ENCODE measurements around the gene TMEM163.

Gene TMEM163

DNA sequence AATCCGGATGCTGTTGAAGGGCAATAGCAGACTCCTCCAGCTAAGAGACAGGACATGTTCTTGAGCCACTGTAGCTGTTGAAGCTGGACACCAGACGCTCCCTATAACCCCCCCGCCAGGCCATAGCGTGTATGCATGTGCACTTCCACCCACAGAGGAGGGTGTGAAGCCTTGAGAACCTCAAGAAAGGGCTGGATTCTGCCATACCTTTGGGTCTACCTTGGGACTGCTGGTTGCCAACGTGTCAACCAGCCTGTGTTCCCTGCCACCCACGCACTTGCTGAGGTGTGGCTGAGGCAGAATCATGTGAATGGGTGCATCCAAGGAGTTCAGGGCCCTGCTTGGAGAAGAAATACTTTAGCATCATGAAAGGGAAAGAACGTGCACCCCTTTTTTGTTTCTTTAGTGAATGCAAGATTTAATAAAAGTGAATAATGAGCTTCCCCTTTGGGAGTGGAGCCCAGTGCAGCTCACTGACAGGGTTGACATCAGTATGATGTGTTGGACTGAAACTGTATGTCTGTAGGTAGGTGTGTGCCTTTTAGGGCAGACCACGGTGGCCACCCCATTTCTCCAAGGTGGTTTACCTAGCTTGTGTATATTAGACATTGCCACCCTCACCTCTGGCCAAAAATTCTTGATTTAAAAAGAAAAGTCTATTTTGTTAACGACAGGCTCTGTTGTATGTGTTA, 266.6 kb downstream of the TMEM163 start:
- DNase-seq, result no peak

DNA sequence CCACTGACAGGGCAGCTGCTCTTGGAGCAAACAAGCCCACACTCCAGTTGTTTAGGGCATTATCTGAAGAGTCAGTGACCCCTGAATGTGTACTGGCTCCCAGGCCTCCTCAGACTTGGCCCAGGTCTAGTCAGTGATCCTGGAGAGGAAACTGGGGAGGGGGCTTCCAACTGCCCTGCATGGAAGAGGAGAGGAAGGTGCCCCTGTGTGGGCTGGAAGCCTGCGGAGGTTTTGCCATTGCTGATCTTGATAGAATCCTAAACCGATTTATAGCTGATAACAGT, 267.5 kb downstream of the TMEM163 start:
- no peak for DNase-seq

DNA sequence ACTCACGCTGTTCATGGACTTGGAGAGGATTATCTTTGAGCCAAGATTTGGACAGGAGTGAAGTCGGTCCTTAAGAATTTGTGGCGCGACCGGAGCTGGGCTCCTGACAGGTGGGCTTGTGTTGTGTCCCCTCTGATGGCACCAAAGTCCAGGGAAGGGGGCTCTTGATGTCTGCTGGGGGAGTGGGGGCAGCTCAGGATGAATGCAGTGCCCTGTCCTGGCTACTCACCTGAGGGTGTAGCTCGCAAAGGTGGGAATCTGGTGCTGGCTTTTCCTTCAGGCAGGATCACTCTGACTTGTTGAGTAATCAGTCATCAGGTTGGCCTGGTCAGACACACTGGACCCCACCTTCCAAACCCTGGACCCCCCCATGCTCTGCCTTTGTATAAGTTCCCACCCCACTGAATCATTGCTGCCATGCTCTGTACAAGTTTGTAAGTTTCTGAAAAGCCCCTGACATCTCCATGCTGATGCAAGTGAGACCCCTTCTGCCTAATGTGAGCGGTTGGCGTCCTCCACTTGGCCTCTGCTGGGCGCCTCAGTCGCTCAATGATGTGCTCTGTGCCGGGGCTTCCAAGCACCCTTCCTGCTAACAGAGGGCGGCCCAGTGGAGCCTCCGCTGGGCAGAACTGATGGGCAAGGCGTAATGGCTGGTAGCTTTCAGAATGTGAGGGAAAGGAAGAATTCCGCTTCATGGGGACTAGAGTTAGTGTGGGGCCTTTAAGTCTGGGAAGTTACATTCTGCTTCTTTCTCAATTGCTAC, 268.9 kb downstream of the TMEM163 start:
- DNase-seq, result no peak

- no peak for DNase-seq
Observed at GRCh38 chr2:134449157-134449556, 269.6 kb downstream of the TMEM163 start.

GRCh38 chr2:134448650-134449049, 270.1 kb downstream of the TMEM163 start:
- no peak for DNase-seq

- DNase-seq, result no peak
Observed at GRCh38 chr2:134447669-134448068, 271.1 kb downstream of the TMEM163 start.

DNA sequence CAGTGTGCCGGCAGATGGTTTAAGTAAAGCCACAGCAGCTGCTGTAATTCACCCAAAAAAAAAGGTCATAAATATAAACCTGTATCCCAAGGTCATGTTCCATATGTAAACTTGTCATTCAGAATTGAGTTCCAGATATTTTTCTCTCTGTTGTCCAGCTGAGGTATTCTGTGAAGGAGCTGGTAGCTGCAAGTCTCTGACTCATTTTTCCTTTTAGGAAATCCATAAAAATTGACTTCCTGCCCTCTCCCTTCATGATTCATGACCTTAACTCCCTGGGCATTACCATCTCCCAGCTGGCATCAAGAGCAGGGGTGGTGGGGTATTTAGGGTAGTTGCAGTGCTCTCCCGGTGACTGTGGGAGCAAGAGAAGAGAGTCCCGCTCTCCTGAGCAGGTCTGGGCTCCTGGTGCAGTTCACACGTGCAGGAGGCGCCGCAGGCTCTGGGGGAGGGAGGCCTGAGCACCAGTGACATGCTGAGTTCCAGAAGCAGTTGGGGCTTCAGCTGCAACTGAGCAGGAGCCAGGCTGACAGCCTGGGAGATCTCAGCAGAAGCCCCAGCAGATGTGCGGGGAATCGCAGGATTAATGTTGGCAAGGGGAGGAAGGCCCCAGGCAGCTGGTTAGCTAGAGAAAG, 272.3 kb downstream of the TMEM163 start:
- no peak for DNase-seq

- DNase-seq, result no peak
Observed at GRCh38 chr2:134445985-134446382, 272.8 kb downstream of the TMEM163 start.

DNA sequence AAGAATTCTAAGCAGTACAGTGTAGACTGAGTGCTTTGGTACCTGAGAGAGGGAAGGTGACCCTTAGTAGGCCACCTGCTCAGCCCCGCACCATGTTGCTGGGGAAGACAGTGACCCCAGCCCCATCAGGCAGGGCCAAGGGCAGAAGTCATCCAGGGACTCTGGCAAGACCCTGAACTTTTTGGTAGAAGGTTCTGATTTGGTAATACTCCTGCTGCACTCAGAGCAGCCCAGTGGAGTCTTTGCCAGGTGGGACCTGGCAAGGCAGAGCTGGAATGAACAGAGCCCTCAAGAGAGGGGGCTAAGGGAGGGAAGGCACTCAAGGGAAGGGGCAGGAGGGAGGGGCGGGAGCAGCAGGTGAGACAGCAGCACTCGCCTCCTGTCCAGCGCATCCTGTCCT, 273.7 kb downstream of the TMEM163 start:
- no peak for DNase-seq

GRCh38 chr2:134443814-134444480, 274.9 kb downstream of the TMEM163 start:
- no peak for DNase-seq

DNA sequence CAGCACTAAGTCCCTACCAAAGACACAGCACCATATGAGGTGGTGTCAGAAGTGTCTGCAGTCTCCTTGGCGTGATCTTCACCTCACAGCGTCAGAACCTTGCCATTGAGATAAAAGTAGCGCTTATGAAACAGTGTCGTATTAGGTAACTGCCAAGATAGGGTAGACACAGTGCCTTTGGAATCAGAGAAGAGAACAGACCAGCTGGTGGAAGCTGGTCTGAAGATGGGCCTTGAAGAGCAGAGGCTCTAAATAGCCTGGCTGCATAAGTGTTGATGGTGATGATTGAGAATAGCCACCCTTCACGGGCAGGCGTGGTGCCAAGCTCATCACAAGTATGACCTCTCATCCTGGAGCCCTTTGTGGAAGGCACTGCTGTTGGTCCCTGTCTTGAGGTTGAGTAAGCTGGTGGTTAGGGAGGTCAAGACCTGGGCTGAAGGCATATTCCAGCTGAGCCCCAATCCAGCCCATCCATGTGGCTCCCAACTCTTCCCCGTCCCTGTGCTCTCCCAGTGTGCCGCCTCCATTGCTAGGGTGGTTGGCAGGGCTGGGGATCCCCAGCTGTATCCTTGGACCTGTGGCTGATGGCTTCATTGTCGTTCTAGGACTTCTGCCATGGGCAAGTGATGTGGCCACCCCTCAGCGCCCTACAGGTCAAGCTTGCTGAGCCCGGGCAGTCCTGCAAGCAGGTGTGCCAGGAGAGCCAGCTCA, 277.5 kb downstream of the TMEM163 start:
- no peak for DNase-seq

DNA sequence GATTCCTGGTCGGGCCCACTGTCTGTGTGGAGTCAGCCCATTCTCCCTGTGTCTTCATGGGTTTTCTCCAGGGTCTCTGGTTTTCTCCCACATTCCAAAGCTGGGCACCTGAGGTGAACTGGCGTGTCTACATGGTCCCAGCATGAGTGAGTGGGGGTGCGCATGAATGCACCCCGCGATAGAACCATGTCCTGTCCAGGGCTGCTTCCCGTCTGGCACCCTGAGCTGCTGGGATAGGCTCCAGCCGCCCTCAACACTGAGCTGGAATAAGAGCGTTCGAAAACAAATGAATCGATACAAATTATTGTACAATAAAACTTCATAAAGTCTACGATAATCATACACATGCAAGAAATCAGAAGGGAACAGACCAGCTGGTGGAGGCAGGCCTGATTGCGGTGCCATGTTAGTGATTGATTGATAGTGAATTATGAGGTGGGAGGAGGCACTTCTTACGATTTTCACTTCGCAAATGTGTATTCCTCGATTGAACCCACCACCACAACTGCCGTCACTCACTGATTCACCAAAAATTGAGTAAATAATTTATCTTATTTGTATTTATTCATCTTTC, 278.4 kb downstream of the TMEM163 start:
- DNase-seq, result no peak

GRCh38 chr2:134438371-134438770, 280.4 kb downstream of the TMEM163 start:
- DNase-seq, result no peak

- no peak for DNase-seq
Observed at GRCh38 chr2:134436706-134437105, 282.1 kb downstream of the TMEM163 start.

DNA sequence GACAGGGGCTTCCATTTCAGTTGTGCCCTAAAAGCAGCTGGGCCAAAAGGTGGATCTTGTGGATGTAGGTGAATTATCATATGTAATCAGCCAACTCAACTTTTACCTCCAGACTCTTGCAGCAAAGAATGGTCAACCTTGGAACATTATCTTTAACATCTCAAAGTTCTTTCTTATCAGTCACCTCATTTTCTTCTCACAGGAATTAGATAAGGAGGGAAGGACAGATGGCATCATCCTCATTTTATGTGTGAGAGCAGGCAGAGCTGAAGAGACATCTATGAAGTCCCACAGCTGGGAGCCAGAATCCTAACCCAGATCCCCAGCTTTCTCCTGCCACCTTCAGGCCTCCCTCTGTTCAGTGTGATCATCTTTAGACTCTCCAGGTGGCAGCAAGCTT, 282.9 kb downstream of the TMEM163 start:
- no peak for DNase-seq

- DNase-seq, result no peak
Observed at GRCh38 chr2:134435505-134435904, 283.3 kb downstream of the TMEM163 start.

GRCh38 chr2:134433979-134434378, 284.8 kb downstream of the TMEM163 start:
- no peak for DNase-seq

DNA sequence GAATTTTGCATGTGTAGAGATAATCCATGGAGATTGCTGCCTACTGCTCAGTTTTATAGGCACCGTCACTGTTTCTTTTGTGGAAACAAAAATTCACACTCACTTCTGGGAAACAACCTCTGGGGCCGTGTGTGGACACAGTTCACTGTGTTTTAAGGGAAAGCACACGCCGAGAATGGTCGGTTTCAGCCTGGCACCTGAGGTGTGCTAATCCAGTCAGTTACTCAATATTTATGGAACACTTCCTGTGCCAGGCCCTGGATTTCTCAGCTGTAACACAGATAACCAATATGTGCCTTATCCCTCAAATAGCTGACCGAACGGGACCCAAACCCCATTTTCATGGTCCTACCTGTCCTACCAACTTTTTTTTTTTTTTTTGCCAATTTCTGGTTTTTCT, 285.3 kb downstream of the TMEM163 start:
- DNase-seq, result no peak

- DNase-seq, result no peak
Observed at GRCh38 chr2:134432435-134432883, 286.3 kb downstream of the TMEM163 start.

- DNase-seq, result no peak
Observed at GRCh38 chr2:134431838-134432434, 286.9 kb downstream of the TMEM163 start.

- no peak for DNase-seq
Observed at GRCh38 chr2:134429886-134430285, 288.9 kb downstream of the TMEM163 start.

GRCh38 chr2:134426721-134427120, 292.1 kb downstream of the TMEM163 start:
- no peak for DNase-seq
